Fibroblast of pulmonary artery (primary cell): ENCODE measurements around the gene TXLNG.

ENCODE experiments used
- DNase-seq: peaks from one replicate; pipeline ENCODE4 v3.0.0-alpha.2; 2010; ENCODE audit warnings: low read depth
- H3K4me3 ChIP-seq: replicated peaks from 2 replicates; pipeline ENCODE4 v1.5.1; 2011; ENCODE audit warnings: low read depth, mild to moderate bottlenecking, control low read depth, low read length, moderate library complexity
- CTCF ChIP-seq: IDR thresholded peaks from 2 replicates; pipeline ENCODE4 v1.5.1; 2011; ENCODE audit warnings: mild to moderate bottlenecking, control low read depth, low read length, inconsistent platforms; ENCODE audit errors: missing control alignments

TXLNG gene

DNA sequence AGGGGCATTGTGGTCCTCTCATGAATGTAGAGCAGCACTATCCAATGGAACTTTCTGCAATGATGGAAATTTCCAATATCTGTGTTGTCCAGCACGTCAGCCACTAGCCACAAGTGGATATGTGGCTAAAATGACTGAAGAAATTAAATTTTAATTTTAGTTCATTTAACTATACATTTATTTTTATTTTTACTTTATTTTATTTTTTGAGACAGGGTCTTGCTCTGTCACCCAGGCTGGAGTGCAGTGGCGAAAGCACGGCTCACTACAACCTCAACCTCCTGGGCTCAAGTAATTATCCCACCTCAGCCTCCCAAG, 97.2 kb downstream of the TXLNG start:
- H3K4me3 ChIP-seq: no peak overlapping the region
- DNase-seq: no peak
- TF ChIP-seq CTCF: no peak

GRCh38 chrX:16885628-16886027, 99.4 kb downstream of the TXLNG start:
- TF ChIP-seq CTCF: no peak
- no peak overlapping the region for H3K4me3 ChIP-seq
- no peak for DNase-seq

DNA sequence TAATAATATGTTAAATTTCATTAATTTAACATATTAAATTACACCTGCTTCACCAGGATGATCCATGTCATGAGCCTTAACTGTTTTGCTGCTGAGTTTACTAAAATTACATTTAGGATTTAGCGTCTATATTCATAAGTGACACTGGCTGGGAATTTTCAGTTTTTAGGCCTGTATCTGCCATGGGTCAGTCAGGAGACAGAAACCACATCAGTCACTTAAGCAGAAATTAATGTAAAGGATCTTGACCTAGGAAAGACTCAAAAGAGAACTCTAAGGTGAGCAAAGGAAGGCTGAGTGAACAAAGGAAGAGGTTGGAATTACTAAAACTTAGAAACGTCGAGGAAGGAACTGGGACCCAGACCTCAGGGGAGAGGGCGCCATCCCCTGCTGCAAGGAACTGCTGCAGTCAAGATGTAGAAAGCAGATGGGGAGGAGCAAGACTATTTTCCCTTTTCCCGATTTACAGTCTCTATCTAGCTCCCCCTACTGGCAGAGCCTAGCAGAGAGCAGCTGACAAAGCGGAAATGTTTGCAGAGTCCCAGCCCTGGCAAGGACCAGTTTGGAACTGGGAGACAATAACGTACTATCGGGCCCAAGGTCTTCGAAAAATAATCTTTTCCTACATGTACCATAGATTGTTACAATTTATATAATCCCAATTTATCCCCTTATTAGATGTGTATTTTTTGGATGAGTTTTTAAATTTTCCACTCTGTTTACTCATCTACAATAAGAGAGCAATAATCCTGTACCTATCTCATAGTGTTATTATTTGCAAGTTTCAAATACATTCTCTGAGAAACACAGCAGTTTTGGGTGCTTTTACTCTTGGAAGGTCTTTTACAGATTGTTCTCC, 106.5 kb downstream of the TXLNG start:
- DNase-seq: peak; percentile 83
- H3K4me3 ChIP-seq: no peak overlapping the region
- TF ChIP-seq CTCF: peak; percentile 82
